AG04449 (cell line): Measurements from ENCODE around the gene MYO19.

Source experiments
- CTCF ChIA-PET: fragments of 350-600 bp; formaldehyde crosslinking; extraction: SDS; loops from one replicate; lab custom pipeline; 2021; ENCODE audit warnings: antibody characterized with exemption; lab: Yijun Ruan, JAX
- POLR2A ChIA-PET: fragments of 400-600, 350-600 bp; formaldehyde crosslinking; extraction: SDS; loops from one replicate; lab custom pipeline; 2020; ENCODE audit warnings: antibody characterized with exemption, inconsistent platforms; lab: Yijun Ruan, JAX
- DNase-seq: peaks from one replicate; pipeline ENCODE4 v3.0.0-alpha.2; 2010; ENCODE audit warnings: low read depth, low spot score
- H3K4me3 ChIP-seq: 2 replicates; pipeline ENCODE4 v1.5.1; 2011; ENCODE audit warnings: low read depth, mild to moderate bottlenecking, control low read depth, low read length
- TF ChIP-seq, protein P1 (sequence below): IDR thresholded peaks from one replicate; pipeline ENCODE4 v1.5.1; 2011; ENCODE audit warnings: mild to moderate bottlenecking, moderate library complexity, low read length, control low read depth, inconsistent platforms; ENCODE audit not compliant: insufficient read depth; ENCODE audit errors: missing control alignments

Gene MYO19

DNA sequence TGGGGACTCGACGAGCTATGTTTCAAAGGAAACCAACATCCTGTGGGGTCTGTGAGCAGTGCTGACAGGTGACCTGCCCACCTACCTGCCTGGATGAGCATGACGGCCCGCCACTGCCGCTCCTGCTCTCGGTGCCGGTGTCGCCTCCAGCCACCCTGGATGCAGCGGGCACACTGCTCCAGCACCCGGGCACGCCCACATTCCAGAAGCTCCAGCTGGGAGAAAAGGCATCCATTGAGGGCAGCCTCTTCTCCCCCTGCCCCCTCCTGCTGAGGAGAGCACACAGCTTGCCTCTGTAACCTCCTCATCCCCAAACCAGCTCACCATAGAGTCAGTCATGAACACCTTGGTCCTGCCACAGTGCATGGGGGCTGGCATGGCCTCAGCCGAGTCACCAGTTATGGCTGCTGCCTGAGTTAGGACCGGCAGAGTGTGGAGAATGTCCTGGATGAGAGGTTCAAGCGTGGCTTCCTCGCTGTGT, 33.9 kb downstream of the MYO19 start:
- no peak overlapping the region for H3K4me3 ChIP-seq
- CTCF ChIA-PET, result interaction anchor here (1.2 to 1.4 kb wide), 3 partner anchors 17 to 101 kb away, joined by 3 read pairs; partner anchors contain the start of gene MRM1
- TF ChIP-seq, protein P1, sequence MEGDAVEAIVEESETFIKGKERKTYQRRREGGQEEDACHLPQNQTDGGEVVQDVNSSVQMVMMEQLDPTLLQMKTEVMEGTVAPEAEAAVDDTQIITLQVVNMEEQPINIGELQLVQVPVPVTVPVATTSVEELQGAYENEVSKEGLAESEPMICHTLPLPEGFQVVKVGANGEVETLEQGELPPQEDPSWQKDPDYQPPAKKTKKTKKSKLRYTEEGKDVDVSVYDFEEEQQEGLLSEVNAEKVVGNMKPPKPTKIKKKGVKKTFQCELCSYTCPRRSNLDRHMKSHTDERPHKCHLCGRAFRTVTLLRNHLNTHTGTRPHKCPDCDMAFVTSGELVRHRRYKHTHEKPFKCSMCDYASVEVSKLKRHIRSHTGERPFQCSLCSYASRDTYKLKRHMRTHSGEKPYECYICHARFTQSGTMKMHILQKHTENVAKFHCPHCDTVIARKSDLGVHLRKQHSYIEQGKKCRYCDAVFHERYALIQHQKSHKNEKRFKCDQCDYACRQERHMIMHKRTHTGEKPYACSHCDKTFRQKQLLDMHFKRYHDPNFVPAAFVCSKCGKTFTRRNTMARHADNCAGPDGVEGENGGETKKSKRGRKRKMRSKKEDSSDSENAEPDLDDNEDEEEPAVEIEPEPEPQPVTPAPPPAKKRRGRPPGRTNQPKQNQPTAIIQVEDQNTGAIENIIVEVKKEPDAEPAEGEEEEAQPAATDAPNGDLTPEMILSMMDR, result no peak
- POLR2A ChIA-PET, result no interaction called here
- no peak for DNase-seq

DNA sequence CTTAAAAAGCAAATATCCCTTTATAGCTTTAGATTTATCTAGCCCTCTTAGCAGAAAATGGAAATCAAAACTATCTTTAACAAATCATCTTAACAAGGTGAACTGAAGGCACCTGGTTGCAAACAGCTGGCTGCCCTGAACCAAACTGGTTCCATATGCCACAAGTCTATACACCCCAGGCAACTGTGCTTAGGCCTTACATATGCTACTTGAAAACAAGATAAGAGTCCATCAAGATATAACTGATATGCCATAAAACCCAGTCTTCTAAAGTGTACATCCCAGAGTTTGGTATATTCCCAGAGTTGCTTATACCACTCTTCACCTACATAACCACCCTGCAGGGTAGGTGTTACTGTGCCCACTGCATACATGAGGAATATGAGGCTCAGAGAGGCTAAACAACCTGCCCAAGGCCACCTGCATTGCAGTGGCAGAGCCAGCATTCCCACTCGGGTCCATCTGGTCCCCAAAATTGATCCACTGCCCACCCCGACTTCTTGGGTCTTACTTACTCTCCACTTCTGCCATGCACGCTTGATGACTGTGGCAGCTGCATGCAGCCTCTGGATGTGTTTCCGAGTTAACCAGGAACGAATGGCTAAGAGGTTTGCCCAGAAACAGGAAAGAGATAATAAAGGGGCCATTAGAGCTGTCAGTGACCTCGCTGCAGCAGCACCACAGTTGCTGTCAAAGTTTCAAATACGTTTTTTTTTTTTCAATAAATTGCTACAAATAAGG, 35.9 kb downstream of the MYO19 start:
- no peak overlapping the region for H3K4me3 ChIP-seq
- POLR2A ChIA-PET, result no interaction called here
- no peak for DNase-seq
- CTCF ChIA-PET, result interaction anchor here (1.7 kb wide), 1 partner anchor 16 kb away, joined by 5 read pairs; no protein-coding TSS in a partner anchor
- TF ChIP-seq, protein P1, result no peak

DNA sequence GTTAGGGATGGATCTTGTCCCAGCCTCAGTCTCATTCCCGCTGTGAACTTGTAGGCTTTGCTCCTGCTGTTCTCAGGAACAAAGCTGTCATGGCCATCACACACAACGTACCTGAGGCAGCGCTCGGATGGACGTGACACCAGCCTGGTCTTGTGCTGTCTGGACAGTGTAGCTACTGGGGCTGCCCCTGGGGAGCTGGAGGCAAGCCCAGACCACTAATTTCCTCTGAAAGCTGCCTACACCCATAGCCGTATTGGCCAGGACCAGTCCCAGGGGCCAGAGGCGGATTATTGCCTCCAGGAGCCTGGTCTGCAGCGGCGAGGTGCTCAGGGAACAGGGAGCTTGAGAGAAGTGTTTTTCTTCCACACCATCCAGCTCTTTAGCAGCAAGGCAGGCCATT, 36.5 kb downstream of the MYO19 start:
- no peak for DNase-seq
- H3K4me3 ChIP-seq, result no peak overlapping the region
- ChIA-PET POLR2A (no interaction called here), CTCF (interaction anchor here (1.7 kb wide), 1 partner anchor 15 kb away, joined by 5 read pairs; no protein-coding TSS in a partner anchor)
- TF ChIP-seq, protein P1, result no peak

DNA sequence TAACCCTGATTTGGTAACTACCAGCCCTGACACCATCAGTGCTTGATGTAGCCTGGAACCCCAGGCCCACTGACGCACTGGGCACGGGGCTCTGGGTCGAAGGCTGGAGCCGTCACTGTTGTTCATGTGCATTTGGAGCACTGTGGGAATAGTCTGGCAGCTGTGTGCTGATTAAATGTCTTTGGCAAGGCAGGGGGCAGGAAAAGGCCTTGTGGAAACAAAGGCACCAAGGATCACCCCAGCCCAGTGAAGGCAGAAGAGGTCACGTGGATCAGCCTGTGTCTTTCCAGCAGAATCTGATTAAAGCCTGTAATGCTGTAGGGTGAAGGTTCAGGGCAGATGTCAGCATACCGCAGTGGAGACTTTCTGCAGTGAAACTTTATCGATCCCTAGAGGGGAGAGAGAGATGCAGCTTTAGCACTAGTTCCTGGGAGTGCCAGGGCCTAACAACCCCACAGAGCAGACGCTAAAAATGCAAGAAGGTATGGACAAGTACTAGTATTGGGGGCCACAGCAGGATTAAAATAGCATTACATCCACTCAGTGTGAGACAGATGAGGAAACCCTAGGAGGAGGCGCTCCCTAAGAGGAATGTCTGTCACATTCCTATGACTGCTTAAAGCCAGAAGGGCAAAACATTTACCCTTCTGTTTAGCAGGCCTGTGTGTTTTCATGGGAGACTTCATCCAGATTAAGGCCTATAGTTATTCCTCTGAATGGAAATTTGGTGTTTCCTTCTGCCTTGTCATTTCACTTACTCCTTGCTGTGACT, 38.5 kb downstream of the MYO19 start:
- ChIA-PET CTCF (interaction anchor here (5.7 kb wide), 1 partner anchor 13 kb away, joined by 34 read pairs; no protein-coding TSS in a partner anchor), POLR2A (interaction anchor here (1.1 kb wide), 1 partner anchor 10 kb away, joined by 3 read pairs; the partner anchor contains the start of gene ZNHIT3)
- no peak for DNase-seq
- TF ChIP-seq, protein P1, result no peak
- no peak overlapping the region for H3K4me3 ChIP-seq

DNA sequence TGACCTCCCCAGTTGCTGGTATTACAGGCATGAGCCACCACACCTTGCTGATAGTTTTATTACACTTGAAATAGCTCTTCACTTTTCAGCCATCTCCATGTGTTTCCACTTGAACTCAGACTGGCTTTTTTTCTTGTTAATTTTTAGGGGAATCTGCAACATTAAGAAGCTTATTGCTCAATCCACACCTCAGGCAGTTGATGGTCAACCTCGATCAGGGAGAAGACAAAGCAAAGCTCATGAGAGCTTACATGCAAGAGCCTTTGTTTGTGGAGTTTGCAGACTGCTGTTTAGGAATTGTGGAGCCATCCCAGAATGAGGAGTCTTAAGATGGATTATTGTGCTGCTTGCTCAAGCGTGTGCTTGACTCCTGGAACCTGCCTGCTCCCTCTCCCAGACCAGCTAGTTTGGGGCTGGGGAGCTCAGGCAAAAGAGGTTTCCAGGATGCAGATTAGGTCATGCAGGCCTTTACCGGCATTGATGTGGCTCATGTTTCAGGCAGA, 39.5 kb downstream of the MYO19 start:
- POLR2A ChIA-PET, result no interaction called here
- H3K4me3 ChIP-seq, result no peak overlapping the region
- CTCF ChIA-PET, result interaction anchor here (0.7 to 5.7 kb wide), 3 partner anchors 9 to 12 kb away, joined by 3 to 34 read pairs (median 4); no protein-coding TSS in a partner anchor
- DNase-seq, result no peak
- TF ChIP-seq, protein P1, result no peak
